PC-9 (cell line): ENCODE data around the gene TANGO6. TPM values are rescaled to one million over a fixed set of nuclear protein-coding genes. Genes with fewer than 3 reads are reported as not detected.
A peak's percentile ranks its signal among the peaks of the same experiment; 100 is the strongest.

ENCODE experiments used
- BruUV-seq: library from RNA; stranded (reverse); fragments of 400-500 nt; replicated peaks from 2 replicates; lab custom pipeline; 2021; lab: Mats Ljungman, UMichigan
- CTCF ChIA-PET: fragments of 300-600 bp; sonication (Branson Sonifier 250); formaldehyde crosslinking; loops from one replicate; lab custom pipeline; 2022; ENCODE audit warnings: antibody characterized with exemption; lab: Charles Lee
- POLR2A ChIA-PET: fragments of 300-600 bp; sonication (Branson Sonifier 250); formaldehyde crosslinking; loops from one replicate; lab custom pipeline; 2022; ENCODE audit warnings: antibody characterized with exemption; ENCODE audit not compliant: unreplicated experiment; lab: Charles Lee
- DNase-seq, 2 experiments: peaks; one replicate each; pipeline versions ENCODE4 v3.0.0 to v3.0.0-alpha.2; 2015 to 2022; ENCODE audit warnings: mixed read lengths in 1 of 2
- H2AFZ ChIP-seq: fragments of 200-600 bp; sonication (generic); 2 replicates; pipeline ENCODE4 v1.8.1; 2017; ENCODE audit warnings: antibody characterized with exemption
- H3F3A ChIP-seq: fragments of 200-600 bp; sonication (generic); 2 replicates; pipeline ENCODE4 v1.8.1; 2017; ENCODE audit warnings: antibody characterized with exemption, mild to moderate bottlenecking, low read depth; ENCODE audit not compliant: insufficient read depth
- H3K27ac ChIP-seq: fragments of 200-600 bp; sonication (generic); 2 replicates; pipeline ENCODE4 v1.6.1; 2016; ENCODE audit warnings: mixed run types
- H3K27me3 ChIP-seq: fragments of 200-600 bp; sonication (generic); 2 replicates; pipeline ENCODE4 v1.6.1; 2016; ENCODE audit warnings: low read depth, mixed run types; ENCODE audit not compliant: insufficient read depth
- H3K36me3 ChIP-seq: fragments of 200-600 bp; sonication (generic); 2 replicates; pipeline ENCODE4 v1.6.1; 2016; ENCODE audit warnings: low read depth, mixed run types
- H3K4me1 ChIP-seq: fragments of 200-600 bp; sonication (generic); replicated peaks from 2 replicates; pipeline ENCODE4 v1.6.1; 2016; ENCODE audit warnings: mixed run types; ENCODE audit not compliant: insufficient read depth
- H3K4me2 ChIP-seq: fragments of 200-600 bp; sonication (generic); 2 replicates; pipeline ENCODE4 v1.6.1; 2017; ENCODE audit warnings: mixed run types
- H3K4me3 ChIP-seq: fragments of 200-600 bp; sonication (generic); 2 replicates; pipeline ENCODE4 v1.6.1; 2016; ENCODE audit warnings: mixed run types
- H3K79me2 ChIP-seq: fragments of 200-600 bp; sonication (generic); 2 replicates; pipeline ENCODE4 v1.6.1; 2017; ENCODE audit warnings: low read depth, mixed run types
- H3K9me2 ChIP-seq: fragments of 200-600 bp; sonication (generic); 2 replicates; pipeline ENCODE4 v1.8.1; 2017; ENCODE audit warnings: mild to moderate bottlenecking; ENCODE audit not compliant: insufficient read depth
- H3K9me3 ChIP-seq: fragments of 200-600 bp; sonication (generic); 2 replicates; pipeline ENCODE4 v1.8.1; 2016; ENCODE audit warnings: low read depth; ENCODE audit not compliant: insufficient read depth
- H4K20me1 ChIP-seq: fragments of 200-600 bp; sonication (generic); 2 replicates; pipeline ENCODE4 v1.8.1; 2017; ENCODE audit not compliant: insufficient read depth
- CTCF ChIP-seq: fragments of 200-600 bp; sonication (generic); conservative IDR thresholded peaks from 2 replicates; pipeline ENCODE4 v1.6.1; 2017; ENCODE audit warnings: mixed run types, antibody characterized with exemption, mild to moderate bottlenecking, moderate library complexity
- EZH2 ChIP-seq: fragments of 200-600 bp; sonication (generic); IDR thresholded peaks from 2 replicates; pipeline ENCODE4 v1.8.0; 2017; ENCODE audit warnings: antibody characterized with exemption, low read depth
- intact Hi-C: fragments of 100-400 bp; cut with micrococcal nuclease; formaldehyde crosslinking; loops from one replicate; pipeline ENCODE4 v1.10.0; 2022; ENCODE audit not compliant: unreplicated experiment
- total RNA-seq: library from RNA; stranded (reverse); gene quantifications from 2 replicates; pipeline ENCODE4 v1.2.3, GENCODE V29; 2021

The TANGO6 gene
- total RNA-seq, 1 experiment from 2014 or later = 5.8 TPM

DNA sequence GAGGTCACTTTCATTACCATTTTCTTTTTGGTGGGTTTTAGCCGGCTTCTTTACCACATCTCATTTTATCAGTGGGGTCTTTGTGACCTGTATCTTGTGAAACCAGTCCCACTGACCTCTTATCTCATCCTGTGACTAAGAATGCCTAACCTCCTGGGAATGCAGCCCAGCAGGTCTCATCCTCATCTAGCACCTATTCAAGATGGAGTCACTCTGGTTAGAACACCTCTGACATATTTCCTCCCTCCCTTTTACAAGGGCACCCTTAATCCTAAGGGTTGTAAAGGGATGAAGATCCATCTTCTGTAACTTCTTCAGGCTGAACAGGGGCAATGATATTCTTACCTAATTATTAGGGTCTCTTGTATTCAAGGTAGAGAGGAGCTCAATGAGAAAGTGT, 154.2 kb downstream of the TANGO6 start:
- intact Hi-C loops = no loop called here
- H3K4me1 ChIP-seq = peaks cover 42% of the 10 kb centered on the region
- H3K4me2 ChIP-seq = no peak overlapping the region
- no peak for TF ChIP-seq CTCF
- TF ChIP-seq EZH2 = no peak
- no peaks in the 10 kb centered on the region for H3K27me3 ChIP-seq
- no peak overlapping the region for H3K4me3 ChIP-seq
- ChIA-PET CTCF (no interaction called here), POLR2A (no interaction called here)
- no peak overlapping the region for H3K27ac ChIP-seq
- H3K9me2 ChIP-seq = no peaks in the 10 kb centered on the region
- DNase-seq = peak in 1 of 2 experiments; percentile 37
- no TSS peak for BruUV-seq
- no peaks in the 10 kb centered on the region for H3K36me3 ChIP-seq
- H3K9me3 ChIP-seq = peaks cover 4% of the 10 kb centered on the region
- no peak overlapping the region for H2AFZ ChIP-seq
- H4K20me1 ChIP-seq = no peaks in the 10 kb centered on the region
- H3K79me2 ChIP-seq = no peaks in the 10 kb centered on the region
- peaks cover 17% of the 10 kb centered on the region for H3F3A ChIP-seq

GRCh38 chr16:68999114-68999513, 155.8 kb downstream of the TANGO6 start:
- H3K4me1 ChIP-seq = peaks cover 27% of the 10 kb centered on the region

GRCh38 chr16:69003500-69003899, 160.2 kb downstream of the TANGO6 start:
- Histone ChIP-seq H3K4me2 (no peak overlapping the region), H3K27me3 (no peaks in the 10 kb centered on the region), H3K36me3 (no peaks in the 10 kb centered on the region; the same call in 1 of the 2 replicates), H4K20me1 (no peaks in the 10 kb centered on the region), H3K4me1 (no peaks in the 10 kb centered on the region), H2AFZ (no peak overlapping the region), H3F3A (no peaks in the 10 kb centered on the region), H3K9me2 (no peaks in the 10 kb centered on the region), H3K79me2 (no peaks in the 10 kb centered on the region), H3K9me3 (peaks cover 23% of the 10 kb centered on the region), H3K4me3 (no peak overlapping the region), H3K27ac (no peak overlapping the region)
- TF ChIP-seq CTCF (no peak), EZH2 (no peak)
- ChIA-PET CTCF (interaction anchor here (0.6 kb wide), 1 partner anchor 102 kb away, joined by 3 read pairs; the partner anchor contains the start of gene HAS3), POLR2A (no interaction called here)
- no peak for DNase-seq
- no TSS peak for BruUV-seq
- intact Hi-C loops = no loop called here

More at GRCh38 chr16:68999114-68999513, 155.8 kb downstream of the TANGO6 start:
- Histone ChIP-seq H3K4me2 (no peak overlapping the region), H3K27me3 (no peaks in the 10 kb centered on the region), H4K20me1 (no peaks in the 10 kb centered on the region), H2AFZ (no peak overlapping the region), H3K79me2 (no peaks in the 10 kb centered on the region), H3K36me3 (no peaks in the 10 kb centered on the region; the same call in 1 of the 2 replicates), H3K9me2 (no peaks in the 10 kb centered on the region), H3F3A (peaks cover 1% of the 10 kb centered on the region; the same call in 1 of the 2 replicates), H3K4me3 (no peak overlapping the region), H3K27ac (no peak overlapping the region), H3K9me3 (peaks cover 17% of the 10 kb centered on the region)
- intact Hi-C loops = no loop called here
- TF ChIP-seq CTCF (no peak), EZH2 (no peak)
- no peak for DNase-seq
- ChIA-PET CTCF (no interaction called here), POLR2A (no interaction called here)
- no TSS peak for BruUV-seq
